Gastrocnemius medialis (tissue), 4 donors: ENCODE results near the gene GPR27.

Source experiments
- POLR2A ChIP-seq, 2 donors: fragments of 450-650 bp; IDR thresholded peaks; one replicate each; pipeline ENCODE4 v1.6.1; 2017; ENCODE audit warnings: antibody characterized with exemption in 2 of 2, mild to moderate bottlenecking in 2 of 2, moderate library complexity in 2 of 2
- TF ChIP-seq, protein P1 (sequence below), 5 experiments: fragments of 450-650 bp in 3 of 5; fragments of 200-600 bp in 2 of 5; sonication (generic) in 2 of 5; IDR thresholded peaks in 4 of 5; conservative IDR thresholded peaks in 1 of 5; 1 replicate in 4 of 5; 2 replicates in 1 of 5; pipeline ENCODE4 v1.5.1; 2016 to 2019; ENCODE audit warnings: antibody characterized with exemption in 5 of 5, mild to moderate bottlenecking in 3 of 5, moderate library complexity in 3 of 5

DNA sequence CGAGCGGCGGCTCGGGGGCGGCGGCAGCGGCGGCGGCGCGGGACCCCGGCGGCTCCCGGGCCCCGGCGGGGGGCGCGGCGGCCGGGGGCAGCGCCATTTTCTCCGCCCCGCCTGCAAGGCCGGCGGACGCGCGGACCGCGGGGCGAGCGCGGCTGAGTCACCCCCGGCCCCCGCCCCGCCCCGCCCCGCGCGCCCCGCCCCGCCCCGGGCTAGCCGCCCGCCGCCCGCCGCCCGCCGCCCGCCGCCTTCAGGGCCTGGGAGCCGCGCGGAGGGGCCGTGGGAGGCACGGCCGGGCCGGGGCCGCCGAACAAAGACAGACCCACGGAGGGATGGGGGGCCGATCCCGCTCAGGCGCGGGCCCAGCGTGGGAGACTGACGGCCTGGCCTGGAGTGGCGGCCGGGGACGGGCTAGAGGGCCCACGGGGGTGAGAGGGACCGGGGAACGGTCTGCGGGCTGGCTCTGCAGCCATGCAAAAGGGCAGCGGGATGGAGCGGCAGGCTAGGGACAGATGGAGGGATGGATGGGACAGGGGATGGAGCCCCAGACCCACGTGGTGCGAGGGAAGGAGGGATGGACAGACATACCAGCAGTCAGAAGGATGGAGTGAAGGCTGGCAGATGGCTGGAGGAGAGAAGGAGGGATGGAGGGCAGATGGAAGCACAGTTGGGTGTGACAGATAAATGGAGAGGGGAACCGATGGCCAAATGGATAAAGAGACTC, 28.2 kb upstream of the GPR27 start, which contains the start of gene EIF4E3:
- TF ChIP-seq, protein P1, sequence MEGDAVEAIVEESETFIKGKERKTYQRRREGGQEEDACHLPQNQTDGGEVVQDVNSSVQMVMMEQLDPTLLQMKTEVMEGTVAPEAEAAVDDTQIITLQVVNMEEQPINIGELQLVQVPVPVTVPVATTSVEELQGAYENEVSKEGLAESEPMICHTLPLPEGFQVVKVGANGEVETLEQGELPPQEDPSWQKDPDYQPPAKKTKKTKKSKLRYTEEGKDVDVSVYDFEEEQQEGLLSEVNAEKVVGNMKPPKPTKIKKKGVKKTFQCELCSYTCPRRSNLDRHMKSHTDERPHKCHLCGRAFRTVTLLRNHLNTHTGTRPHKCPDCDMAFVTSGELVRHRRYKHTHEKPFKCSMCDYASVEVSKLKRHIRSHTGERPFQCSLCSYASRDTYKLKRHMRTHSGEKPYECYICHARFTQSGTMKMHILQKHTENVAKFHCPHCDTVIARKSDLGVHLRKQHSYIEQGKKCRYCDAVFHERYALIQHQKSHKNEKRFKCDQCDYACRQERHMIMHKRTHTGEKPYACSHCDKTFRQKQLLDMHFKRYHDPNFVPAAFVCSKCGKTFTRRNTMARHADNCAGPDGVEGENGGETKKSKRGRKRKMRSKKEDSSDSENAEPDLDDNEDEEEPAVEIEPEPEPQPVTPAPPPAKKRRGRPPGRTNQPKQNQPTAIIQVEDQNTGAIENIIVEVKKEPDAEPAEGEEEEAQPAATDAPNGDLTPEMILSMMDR (IDR thresholded peaks at IDR 0.05 in 4 of 5, conservative IDR thresholded peaks at IDR 0.05 in 1 of 5), result no peak
- no peak for TF ChIP-seq POLR2A (IDR thresholded peaks at IDR 0.05)
